HG02571 (cell line): ENCODE results near the gene KCNQ2.

Source experiments
- ATAC-seq: cut with Tn5 transposase; IDR thresholded peaks from one replicate; pipeline ENCODE4 v1.9.1; 2021; ENCODE audit warnings: mild to moderate bottlenecking, moderate library complexity; ENCODE audit not compliant: unreplicated experiment

Gene KCNQ2

DNA sequence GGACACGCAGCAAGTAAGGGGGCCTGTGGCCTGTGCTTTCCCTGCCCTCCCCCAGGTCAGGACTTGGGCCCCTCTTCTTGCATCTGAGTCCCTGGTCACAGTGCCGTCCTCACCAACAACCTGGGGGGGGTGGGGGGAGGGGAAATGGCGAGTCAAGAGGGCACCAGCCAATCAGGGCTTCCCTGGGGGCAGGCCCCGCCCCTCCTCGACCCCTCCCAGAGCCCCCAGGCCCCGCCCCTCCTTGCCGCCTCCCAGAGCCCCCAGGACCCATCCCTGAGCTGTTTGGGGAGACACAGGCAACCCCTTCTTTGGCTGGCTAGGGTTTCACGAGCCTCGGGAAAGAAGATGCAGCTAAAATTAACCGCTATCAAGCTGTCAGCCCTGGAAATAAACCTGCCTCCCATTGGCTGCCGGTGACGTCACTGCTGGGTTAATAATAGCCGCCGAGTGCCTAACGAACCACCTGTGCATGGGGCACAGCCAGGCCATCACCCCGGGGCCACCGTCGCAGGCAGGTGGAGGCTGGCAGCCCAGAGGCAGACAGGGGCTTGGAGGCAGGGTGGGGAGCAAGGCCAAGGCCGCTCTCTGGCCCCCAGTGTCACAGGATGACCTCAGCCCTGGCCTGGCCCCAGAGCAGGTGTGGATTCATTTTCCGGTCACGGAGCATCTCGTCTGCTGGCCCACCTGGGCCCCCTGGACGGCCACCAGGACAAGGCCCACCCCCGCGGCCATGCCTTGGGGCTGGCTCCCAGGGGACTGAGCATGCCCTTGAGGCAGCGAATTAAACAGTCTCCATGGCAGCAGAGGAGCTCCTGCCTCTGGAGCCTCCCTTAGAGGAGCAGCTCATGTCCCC is 29.6 kb upstream of the KCNQ2 start:
- no peak for ATAC-seq

DNA sequence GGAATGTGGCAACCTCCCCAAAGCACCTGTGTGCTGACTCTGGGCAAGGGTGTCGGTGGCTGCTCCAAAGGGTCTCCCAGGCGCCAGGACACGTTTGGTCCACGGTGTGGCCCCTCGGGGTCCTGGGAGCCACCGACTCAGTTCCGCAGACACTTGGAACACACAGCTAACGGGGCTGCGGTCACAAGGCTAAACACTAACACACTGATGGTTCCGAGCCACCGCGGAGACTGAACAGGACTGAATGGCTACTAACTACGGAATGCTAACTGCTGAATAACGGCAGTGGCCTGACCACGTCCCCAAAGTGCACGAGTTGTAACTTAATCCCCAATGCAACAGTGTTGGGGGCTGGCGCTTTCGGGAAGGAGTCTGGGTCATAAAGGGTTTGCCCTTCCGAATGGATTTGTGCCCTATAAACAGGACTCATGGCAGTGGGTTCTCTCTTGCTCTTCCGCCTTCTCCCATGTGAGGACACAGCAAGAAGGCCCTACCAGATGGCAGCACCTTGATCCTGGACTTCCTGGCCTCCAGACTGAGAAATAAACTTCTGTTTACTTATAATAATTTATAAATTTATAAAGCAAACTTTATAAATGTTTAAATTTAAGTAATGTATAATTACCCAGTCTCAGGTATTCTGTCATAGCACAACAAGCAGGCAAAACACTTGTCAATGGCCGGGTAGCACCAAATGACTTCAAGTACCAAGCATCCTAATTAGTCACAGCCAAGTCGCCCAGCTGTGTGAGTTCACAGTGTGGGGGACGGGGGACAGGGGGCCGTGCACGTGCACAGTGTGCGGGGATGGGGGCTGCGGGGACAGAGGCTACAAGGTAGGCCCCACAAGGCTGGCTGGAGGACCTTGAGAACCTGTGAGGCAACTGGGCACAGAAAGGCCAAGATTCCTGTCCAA is 28.7 kb upstream of the KCNQ2 start:
- ATAC-seq: no peak

- no peak for ATAC-seq
Observed at GRCh38 chr20:63500151-63500901, 27.9 kb upstream of the KCNQ2 start.

DNA sequence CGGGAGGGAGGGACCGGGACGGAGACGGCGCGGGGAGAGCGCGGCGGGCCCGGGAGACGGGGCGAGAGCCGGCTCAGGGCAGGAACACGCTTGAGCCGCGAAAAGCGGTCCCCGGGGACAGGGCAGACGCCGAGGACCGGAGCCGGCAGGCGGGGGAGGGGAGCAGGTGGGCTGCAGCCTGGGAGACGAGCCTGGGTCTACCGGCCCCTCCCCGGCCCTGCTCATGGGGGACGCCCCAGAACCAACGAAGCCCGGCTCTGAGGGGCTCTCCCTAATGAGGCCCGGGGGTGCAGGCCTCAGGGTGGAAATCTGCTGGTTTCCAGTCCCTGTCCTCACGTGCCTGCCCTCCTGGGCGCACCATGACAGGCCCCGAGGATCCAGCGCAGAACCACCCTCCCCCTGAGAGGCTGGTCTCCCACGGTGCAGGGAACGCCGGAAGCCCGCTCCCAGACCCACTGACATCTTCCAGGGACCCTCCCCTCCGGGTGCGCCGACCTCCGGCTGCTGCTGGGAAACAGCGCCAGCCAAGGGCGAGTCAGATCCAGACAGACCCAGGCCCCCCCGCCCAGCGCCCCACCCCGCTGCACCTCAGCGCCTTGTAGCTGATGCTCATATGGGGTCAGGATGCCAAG is 27.0 kb upstream of the KCNQ2 start:
- ATAC-seq: no peak

DNA sequence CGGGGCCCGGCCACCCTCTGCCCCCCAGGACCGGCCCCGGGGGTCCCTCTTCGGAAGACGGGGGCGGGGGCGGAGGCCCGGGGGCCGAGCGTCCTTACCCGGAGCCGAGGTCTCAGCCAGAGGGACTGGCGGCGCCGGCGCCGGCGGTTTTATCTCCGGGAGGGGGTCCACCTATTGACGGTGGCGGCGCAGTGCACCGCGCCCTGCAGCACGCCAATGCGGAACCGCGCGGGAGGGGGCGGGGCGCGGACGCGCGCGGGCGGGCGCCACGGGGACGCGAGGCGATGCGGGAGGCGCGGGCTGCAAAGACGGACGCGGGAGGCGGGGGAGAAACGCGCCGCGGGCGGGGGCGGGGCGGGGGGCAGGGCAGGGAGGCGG is 26.5 kb upstream of the KCNQ2 start, which contains the start of gene EEF1A2:
Gene EEF1A2, minus strand, starts transcription at position 124 of the 378 bp plus-strand sequence. CDS start 1,320 bp downstream, outside the sequence.
- no peak for ATAC-seq

DNA sequence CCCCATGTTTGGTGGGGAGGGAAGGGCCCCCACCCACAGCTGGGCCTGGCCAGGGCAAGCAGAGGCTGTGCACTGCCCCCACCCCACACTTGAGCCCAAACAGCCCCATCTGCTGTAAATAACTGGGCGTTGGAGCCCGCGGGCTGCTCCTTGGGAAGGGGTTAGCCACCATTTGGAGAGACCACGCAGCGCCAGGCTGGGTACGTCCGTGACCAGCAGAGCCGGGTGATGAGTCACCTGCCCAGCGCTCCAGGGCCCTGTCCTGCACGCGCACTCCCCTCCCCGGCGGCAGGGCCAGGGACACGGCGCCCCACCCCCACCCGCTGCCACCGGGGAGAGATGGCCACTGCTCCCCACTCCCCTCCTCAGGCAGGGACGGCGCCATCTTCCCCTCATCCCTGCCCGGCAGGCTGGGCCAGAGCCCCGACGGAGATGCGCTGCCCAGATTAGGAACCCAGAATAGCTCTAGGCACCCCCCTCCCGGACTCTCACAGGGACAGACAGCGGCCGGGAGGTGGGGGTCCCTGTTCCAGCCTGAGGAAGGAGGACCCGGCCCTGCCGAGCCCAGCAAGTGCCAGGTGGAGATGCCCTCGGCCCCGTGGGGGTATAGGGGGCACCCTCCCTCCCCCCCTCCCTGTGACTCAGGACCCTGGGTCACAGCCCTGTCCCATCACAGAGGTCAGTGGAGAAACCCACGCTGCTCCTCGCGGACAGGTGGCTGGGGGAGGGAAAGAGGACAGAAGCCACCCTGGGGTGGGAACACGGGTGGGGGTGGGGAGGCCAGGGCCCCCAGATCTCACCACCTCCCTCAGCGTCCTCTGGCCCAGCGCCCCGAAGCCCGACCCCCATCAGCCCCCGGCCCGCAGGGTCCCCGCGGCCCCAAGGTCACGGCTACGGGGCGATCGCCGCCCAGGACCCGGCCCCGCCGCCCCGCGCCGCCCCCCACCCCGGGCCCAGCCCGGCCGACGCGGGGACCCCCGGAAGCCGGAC is 25.8 kb upstream of the KCNQ2 start:
- ATAC-seq: no peak

DNA sequence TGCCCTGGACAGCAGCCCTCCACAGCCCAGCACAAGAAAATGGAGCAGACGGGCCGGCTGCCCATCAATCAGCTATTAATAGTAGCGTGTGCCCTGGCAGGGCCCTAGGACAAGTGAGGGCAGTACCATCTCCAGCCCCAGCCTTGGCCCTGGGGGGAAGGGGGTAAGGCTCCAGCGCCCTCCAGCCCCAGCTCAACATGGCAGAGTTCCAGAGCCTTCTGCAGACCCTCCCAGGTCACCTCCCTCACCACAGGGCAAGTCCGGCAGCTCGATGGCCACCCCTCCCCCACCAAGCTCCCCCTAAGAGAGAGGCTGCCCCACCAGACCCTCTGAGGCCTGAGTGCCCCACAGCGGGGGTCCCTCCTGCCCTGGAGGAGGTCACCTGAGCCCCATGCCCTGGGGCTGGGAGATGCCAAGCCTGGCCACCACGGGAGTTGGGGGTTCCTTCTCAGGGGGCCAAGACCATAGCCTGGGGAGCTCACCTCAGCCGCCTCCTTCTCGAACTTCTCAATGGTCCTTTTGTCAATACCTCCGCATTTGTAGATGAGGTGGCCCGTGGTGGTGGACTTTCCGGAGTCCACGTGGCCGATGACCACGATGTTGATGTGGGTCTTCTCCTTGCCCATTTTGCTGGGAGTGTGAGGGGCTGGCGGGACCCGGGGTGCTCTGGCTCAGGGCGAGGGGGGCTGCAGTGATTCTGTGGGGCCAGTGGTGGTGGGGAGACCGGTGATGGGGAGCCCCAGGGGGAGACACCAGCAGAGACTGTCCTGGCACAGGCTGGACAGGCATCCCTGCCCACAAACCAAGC is 24.9 kb upstream of the KCNQ2 start:
- ATAC-seq: no peak

GRCh38 chr20:63496596-63497120 is 24.2 kb upstream of the KCNQ2 start:
- ATAC-seq: no peak

GRCh38 chr20:63495741-63496595 is 23.5 kb upstream of the KCNQ2 start:
- ATAC-seq: no peak

- ATAC-seq: no peak
Observed at GRCh38 chr20:63495167-63495720, 22.8 kb upstream of the KCNQ2 start.

DNA sequence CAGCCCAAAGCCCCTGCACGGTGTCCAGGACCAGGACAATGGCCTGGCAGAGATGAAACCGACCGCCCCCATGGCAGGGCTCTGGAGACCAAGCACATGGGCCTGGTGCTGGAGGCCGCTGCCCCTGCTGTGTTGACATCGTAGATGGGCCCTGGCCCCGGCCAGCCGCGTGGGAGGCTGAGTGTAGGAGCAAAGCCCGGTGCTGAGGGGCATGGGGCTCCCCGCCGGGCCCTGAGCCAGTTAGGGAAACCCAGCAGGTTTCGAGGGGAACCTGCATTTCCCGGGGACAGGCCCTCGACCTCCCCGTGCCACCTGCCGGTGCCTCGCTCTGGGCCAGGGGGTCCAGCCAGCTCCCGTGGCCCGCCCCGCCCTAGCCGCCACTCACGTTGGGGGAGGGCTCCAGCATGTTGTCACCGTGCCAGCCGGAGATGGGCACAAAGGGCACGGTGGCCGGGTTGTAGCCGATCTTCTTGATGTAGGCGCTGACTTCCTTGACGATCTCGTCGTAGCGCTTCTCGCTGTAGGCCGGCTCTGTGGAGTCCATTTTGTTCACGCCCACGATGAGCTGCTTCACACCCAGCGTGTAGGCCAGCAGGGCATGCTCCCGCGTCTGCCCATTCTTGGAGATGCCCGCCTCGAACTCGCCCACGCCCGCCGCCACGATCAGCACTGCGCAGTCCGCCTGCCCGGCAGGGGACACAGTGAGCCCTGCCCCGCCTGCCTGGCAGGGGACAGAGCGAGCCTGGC is 22.1 kb upstream of the KCNQ2 start:
- no peak for ATAC-seq

GRCh38 chr20:63494084-63494419 is 21.6 kb upstream of the KCNQ2 start:
- no peak for ATAC-seq

DNA sequence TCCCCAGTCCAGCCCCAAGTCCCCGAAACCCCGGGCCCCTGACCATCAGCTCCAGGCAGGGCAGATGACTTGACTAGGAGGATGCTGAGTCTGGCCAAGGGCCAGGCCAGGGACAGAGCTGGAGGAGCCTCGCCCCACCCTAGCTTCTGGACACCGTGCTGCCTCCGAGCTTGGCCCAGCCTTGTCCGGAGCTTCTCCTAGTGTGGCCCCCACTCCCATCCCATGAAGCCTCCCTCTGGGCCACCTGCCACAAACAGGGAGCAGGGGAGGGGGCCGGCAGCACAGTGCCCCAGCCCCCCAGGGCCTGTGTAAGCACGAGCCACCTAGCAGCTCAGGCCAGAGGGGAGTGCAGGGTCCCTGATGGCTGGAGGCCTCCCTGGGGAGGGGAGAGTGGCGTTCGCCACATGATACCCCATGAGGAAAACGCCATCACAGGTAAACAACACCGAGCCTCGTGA is 21.1 kb upstream of the KCNQ2 start:
- no peak for ATAC-seq

GRCh38 chr20:63492982-63493381 is 20.5 kb upstream of the KCNQ2 start:
- ATAC-seq: no peak

DNA sequence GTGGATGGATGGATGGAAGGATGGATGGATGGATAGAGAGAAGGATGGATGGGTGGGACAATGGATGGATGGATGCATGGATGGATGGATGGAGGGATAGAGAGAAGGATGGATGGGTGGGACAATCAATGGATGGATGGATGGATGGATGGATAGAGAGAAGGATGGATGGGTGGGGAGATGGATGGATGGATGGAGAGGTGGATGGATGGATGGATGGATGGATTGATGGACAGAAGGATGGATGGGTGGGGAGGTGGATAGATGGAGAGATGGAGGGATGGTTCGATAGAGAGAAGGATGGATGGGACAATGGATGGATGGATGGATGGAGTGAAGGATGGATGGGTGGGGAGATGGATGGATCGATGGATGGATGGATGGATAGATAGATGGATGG is 20.1 kb upstream of the KCNQ2 start:
- ATAC-seq: no peak

- no peak for ATAC-seq
Observed at GRCh38 chr20:63491635-63492230, 19.3 kb upstream of the KCNQ2 start.
